ENCODE measurements around the gene EHHADH.
"Not testable (repeated sequence)": the region's sequence is repeated elsewhere in the genome, so short reads cannot be mapped to it uniquely, and the experiment has no call there.

Gene EHHADH

GRCh38 chr3:185253645-185254410 lies at the start of gene EHHADH:
Gene EHHADH, minus strand, starts transcription at chr3:185254049. Its CDS starts 27 bp downstream, at chr3:185254022.
- peak; percentile 21 to 49 (median 22) for DNase-seq (ENCODE audit: low read depth in 2 of 3, low spot score in 1 of 3)

GRCh38 chr3:185299918-185300426 lies 46.1 kb upstream of the EHHADH start:
- DNase-seq (ENCODE audit: low read depth in 2 of 3, low spot score in 1 of 3): not testable (repeated sequence)

- no peak for DNase-seq (ENCODE audit: low read depth in 2 of 3, low spot score in 1 of 3)
Measured at GRCh38 chr3:185297867-185298266, 44.0 kb upstream of the EHHADH start.

GRCh38 chr3:185292238-185292637 lies 38.4 kb upstream of the EHHADH start:
- DNase-seq (ENCODE audit: low read depth in 2 of 3, low spot score in 1 of 3): no peak

GRCh38 chr3:185290266-185290665 lies 36.4 kb upstream of the EHHADH start:
- no peak for DNase-seq (ENCODE audit: low read depth in 2 of 3, low spot score in 1 of 3)

GRCh38 chr3:185283374-185283935 lies 29.6 kb upstream of the EHHADH start:
- no peak for DNase-seq (ENCODE audit: low read depth in 2 of 3, low spot score in 1 of 3)

- peak; percentile 89 to 94 (median 93) for DNase-seq (ENCODE audit: low read depth in 2 of 3, low spot score in 1 of 3)
Measured at GRCh38 chr3:185282696-185283373, 29.0 kb upstream of the EHHADH start.

- DNase-seq (ENCODE audit: low read depth in 2 of 3, low spot score in 1 of 3): no peak
Measured at GRCh38 chr3:185280572-185281365, 26.9 kb upstream of the EHHADH start.

GRCh38 chr3:185279587-185280138 lies 25.8 kb upstream of the EHHADH start:
- no peak for DNase-seq (ENCODE audit: low read depth in 2 of 3, low spot score in 1 of 3)

GRCh38 chr3:185276415-185276814 lies 22.6 kb upstream of the EHHADH start:
- no peak for DNase-seq (ENCODE audit: low read depth in 2 of 3, low spot score in 1 of 3)

- DNase-seq (ENCODE audit: low read depth in 2 of 3, low spot score in 1 of 3): no peak
Measured at GRCh38 chr3:185272033-185272432, 18.2 kb upstream of the EHHADH start.

- DNase-seq (ENCODE audit: low read depth in 2 of 3, low spot score in 1 of 3): no peak
Measured at GRCh38 chr3:185270956-185271332, 17.1 kb upstream of the EHHADH start.

GRCh38 chr3:185270262-185270955 lies 16.6 kb upstream of the EHHADH start:
- no peak for DNase-seq (ENCODE audit: low read depth in 2 of 3, low spot score in 1 of 3)

- no peak for DNase-seq (ENCODE audit: low read depth in 2 of 3, low spot score in 1 of 3)
Measured at GRCh38 chr3:185268194-185268962, 14.5 kb upstream of the EHHADH start.

GRCh38 chr3:185267193-185267592 lies 13.3 kb upstream of the EHHADH start:
- DNase-seq (ENCODE audit: low read depth in 2 of 3, low spot score in 1 of 3): no peak

GRCh38 chr3:185264849-185265553 lies 11.2 kb upstream of the EHHADH start:
- DNase-seq (ENCODE audit: low read depth in 2 of 3, low spot score in 1 of 3): no peak

GRCh38 chr3:185263423-185263822 lies 9.6 kb upstream of the EHHADH start:
- DNase-seq (ENCODE audit: low read depth in 2 of 3, low spot score in 1 of 3): no peak

GRCh38 chr3:185257334-185257733 lies 3.5 kb upstream of the EHHADH start:
- no peak for DNase-seq (ENCODE audit: low read depth in 2 of 3, low spot score in 1 of 3)

GRCh38 chr3:185254799-185255198 lies 950 bp upstream of the EHHADH start:
- no peak for DNase-seq (ENCODE audit: low read depth in 2 of 3, low spot score in 1 of 3)
